ENCODE data around the gene TEX19. TPM values are rescaled to one million over a fixed set of nuclear protein-coding genes. Genes with fewer than 3 reads are reported as not detected.
"Not testable (repeated sequence)": the region's sequence is repeated elsewhere in the genome, so short reads cannot be mapped to it uniquely, and the experiment has no call there.

TEX19 gene
- total and polyA plus RNA-seq, 12 donors, result not detected

GRCh38 chr17:82346342-82347300 lies 12.4 kb upstream of the TEX19 start:
- intact Hi-C loops (cut with DNase I), result no loop called here
- Histone ChIP-seq H3K4me3 (no peak overlapping the region), H3K9me3 (no peaks in the 10 kb centered on the region), H3K27ac (no peak overlapping the region), H3K27me3 (peaks cover 0 to 5% (median 0%) of the 10 kb centered on the region in 7 donors), H3K4me1 (peaks cover 0 to 16% (median 11%) of the 10 kb centered on the region in 9 donors), H3K36me3 (no peaks in the 10 kb centered on the region)
- no peak for DNase-seq
- WGBS, 2 donors, result 70 to 75% methylated on average over 28 of the region's 28 CpGs
- TF ChIP-seq CTCF (IDR thresholded peaks at IDR 0.05), result no peak
- no peak for ATAC-seq

- WGBS, 2 donors, result 92 to 93% methylated on average over 11 of the region's 11 CpGs
- H3K27ac ChIP-seq; H3K36me3 ChIP-seq; DNase-seq; H3K4me3 ChIP-seq; H3K27me3 ChIP-seq; intact Hi-C loops (cut with DNase I); ATAC-seq; H3K9me3 ChIP-seq: not testable (repeated sequence)
- H3K4me1 ChIP-seq, result peaks cover 0 to 22% (median 13%) of the 10 kb centered on the region in 9 donors
Measured at GRCh38 chr17:82347994-82348393, 11.1 kb upstream of the TEX19 start.

GRCh38 chr17:82348434-82348833 lies 10.6 kb upstream of the TEX19 start:
- TF ChIP-seq CTCF (IDR thresholded peaks at IDR 0.05), result no peak
- Histone ChIP-seq H3K36me3 (no peaks in the 10 kb centered on the region), H3K9me3 (no peaks in the 10 kb centered on the region), H3K27ac (no peak overlapping the region), H3K4me3 (no peak overlapping the region), H3K4me1 (peaks cover 0 to 22% (median 13%) of the 10 kb centered on the region in 9 donors), H3K27me3 (peaks cover 0 to 5% (median 0%) of the 10 kb centered on the region in 7 donors)
- DNase-seq (no peak), ATAC-seq (no peak)
- 76 to 79% methylated on average over 9 of the region's 9 CpGs for WGBS, 2 donors
- intact Hi-C loops (cut with DNase I), result no loop called here

- Histone ChIP-seq H3K27ac (no peak overlapping the region), H3K27me3 (peaks cover 0 to 5% (median under 1%) of the 10 kb centered on the region in 7 donors), H3K4me1 (peaks cover 0 to 22% (median 13%) of the 10 kb centered on the region in 9 donors), H3K9me3 (no peaks in the 10 kb centered on the region), H3K4me3 (no peak overlapping the region), H3K36me3 (no peaks in the 10 kb centered on the region)
- no peak for DNase-seq
- no peak for ATAC-seq
- intact Hi-C loops (cut with DNase I), result no loop called here
- 57 to 58% methylated on average over 11 of the region's 11 CpGs for WGBS, 2 donors
- TF ChIP-seq CTCF (IDR thresholded peaks at IDR 0.05), result no peak
Measured at GRCh38 chr17:82348866-82349265, 10.2 kb upstream of the TEX19 start.

- ATAC-seq, result peak in 1 of 8 donors; percentile 31
- H3K4me3 ChIP-seq, result no peak overlapping the region
Measured at GRCh38 chr17:82349287-82349701, 9.8 kb upstream of the TEX19 start.

More at GRCh38 chr17:82349287-82349701, 9.8 kb upstream of the TEX19 start:
- no peak for DNase-seq
- Histone ChIP-seq H3K9me3 (no peaks in the 10 kb centered on the region), H3K36me3 (no peaks in the 10 kb centered on the region), H3K27ac (no peak overlapping the region), H3K27me3 (peaks cover 0 to 7% (median 5%) of the 10 kb centered on the region in 7 donors), H3K4me1 (peaks cover 0 to 22% (median 13%) of the 10 kb centered on the region in 9 donors)
- intact Hi-C loops (cut with DNase I), result no loop called here
- no peak for TF ChIP-seq CTCF (IDR thresholded peaks at IDR 0.05)
- 40 to 43% methylated on average over 11 of the region's 11 CpGs for WGBS, 2 donors

All from heart right ventricle (tissue), 16 donors.